Heart left ventricle (tissue), 16 donors: ENCODE results near the gene RBKS. TPM values are rescaled to one million over a fixed set of nuclear protein-coding genes. Genes with fewer than 3 reads are reported as not detected.

Experiments
- ATAC-seq, 4 donors: fragments of 200-7000 bp; cut with Tn5 transposase; one replicate each; pipeline ENCODE4 v1.9.1; 2020 to 2022; ENCODE audit warnings: moderate library complexity in 4 of 4, mild to moderate bottlenecking in 3 of 4, moderate number of reproducible peaks in 1 of 4
- DNase-seq, 5 donors: peaks; one replicate each; pipeline ENCODE4 v3.0.0-alpha.2; 2020
- H3K27ac ChIP-seq, 12 donors: fragments of 200-600 bp; sonication (generic) in 4 of 12; one replicate each; pipeline versions ENCODE4 v1.5.0 to v1.8.0; 2016 to 2022; ENCODE audit warnings: mild to moderate bottlenecking in 2 of 12
- H3K27me3 ChIP-seq, 9 donors: fragments of 200-600 bp; sonication (generic) in 2 of 9; one replicate each; pipeline versions ENCODE4 v1.5.1 to v1.8.0; 2016 to 2022; ENCODE audit warnings: mild to moderate bottlenecking in 3 of 9
- H3K36me3 ChIP-seq, 9 donors: fragments of 200-600 bp; sonication (generic) in 2 of 9; one replicate each; pipeline versions ENCODE4 v1.5.0 to v1.8.0; 2018 to 2022; ENCODE audit warnings: mild to moderate bottlenecking in 2 of 9
- H3K4me1 ChIP-seq, 12 donors: fragments of 200-600 bp; sonication (generic) in 4 of 12; one replicate each; pipeline versions ENCODE4 v1.5.0 to v1.8.0; 2016 to 2022; ENCODE audit warnings: mild to moderate bottlenecking in 3 of 12
- H3K4me3 ChIP-seq, 12 donors: fragments of 200-600 bp; sonication (generic) in 4 of 12; one replicate each; pipeline versions ENCODE4 v1.5.0 to v1.8.0; 2017 to 2022; ENCODE audit warnings: mild to moderate bottlenecking in 9 of 12, moderate library complexity in 4 of 12
- H3K9me3 ChIP-seq, 12 donors: fragments of 200-600 bp; sonication (generic) in 4 of 12; one replicate each; pipeline versions ENCODE4 v1.5.0 to v1.8.0; 2016 to 2022; ENCODE audit warnings: mild to moderate bottlenecking in 1 of 12
- POLR2A ChIP-seq, 2 donors: fragments of 450-650 bp; IDR thresholded peaks; one replicate each; pipeline ENCODE4 v1.6.1; 2017; ENCODE audit warnings: antibody characterized with exemption in 2 of 2, mild to moderate bottlenecking in 2 of 2, moderate library complexity in 2 of 2
- WGBS, 4 donors: extraction: QIAGEN DNeasy Blood & Tissue Kit in 2 of 4; methylation state at CpG; one replicate each; pipeline versions ENCODE4 v1.1.5 to v1.1.7; 2013 to 2018; 5-methylcytosine and 5-hydroxymethylcytosine counted together
- intact Hi-C, 10 donors: fragments of 100-400 bp; cut with DNase I; formaldehyde crosslinking; loops; one replicate each; pipeline versions ENCODE4 v1.11.1 to v1.14.2; 2022
- polyA plus RNA-seq, 2 donors: library from polyadenylated mRNA; stranded (reverse); fragments of 200-250 nt; gene quantifications; one replicate each; pipeline ENCODE4 v1.2.3, GENCODE V29; 2013
- total RNA-seq, 9 donors: library from RNA; depleted of rRNA in 2 of 9; stranded (reverse); fragments of >200 nt in 2 of 9; fragmentation: NEBNext Ultra II Directional in 3 of 9; extraction: Animal tissue kit (Norgen Biotek cat#: 25700) in 3 of 9; gene quantifications; one replicate each; pipeline versions ENCODE4 v1.1.0 to v1.2.4, GENCODE V29; 2016 to 2023
- TF ChIP-seq, protein P1 (sequence below), 12 donors: fragments of 200-600 bp; sonication (generic) in 4 of 12; IDR thresholded peaks; one replicate each; pipeline versions ENCODE4 v1.5.0 to v1.8.0; 2018 to 2022; ENCODE audit warnings: antibody characterized with exemption in 12 of 12, mild to moderate bottlenecking in 5 of 12
- donor health status: ischemic (EF 13 %, LVEDD 7.1; RV severe dilation, severe dysfunction).
- donor health status: healthy with polysubstance abuse.
- donor health status: DM: no; HTN: yes; CAD: no.
- donor health status: DM: no; HTN: no; CAD: no.
- donor health status: ischemic (EF 25% LVEDD 6.9; RV normal size, moderate dysfunction).
- donor health status: ischemic (EF 25% LVEDD 5.7; RV mildly dilated, moderate dysfunction).
- donor health status: healthy.
- donor health status: DM: yes; HTN: yes; CAD: no.
- donor health status: ischemic (EF 35%, LVEDD 5.7; RV mildly dilated, moderate dysfunction).
- donor health status: nonischemic (EF 11% LVEDD 7.7; RV severe dilation, severe dysfunction).
- donor health status: DM: yes; HTN: yes; CAD: no.
- donor health status: PGD.
- donor health status: ischemic (EF 29% LVEDD 5.4; RV normal size, mild dysfunction).
- donor health status: nonischemic (EF 23%, LVEDD 6.1; RV moderate dilation, normal function).

RBKS gene
- total and polyA plus RNA-seq, 11 donors = 1.3 to 6.0 (median 4.0) TPM

DNA sequence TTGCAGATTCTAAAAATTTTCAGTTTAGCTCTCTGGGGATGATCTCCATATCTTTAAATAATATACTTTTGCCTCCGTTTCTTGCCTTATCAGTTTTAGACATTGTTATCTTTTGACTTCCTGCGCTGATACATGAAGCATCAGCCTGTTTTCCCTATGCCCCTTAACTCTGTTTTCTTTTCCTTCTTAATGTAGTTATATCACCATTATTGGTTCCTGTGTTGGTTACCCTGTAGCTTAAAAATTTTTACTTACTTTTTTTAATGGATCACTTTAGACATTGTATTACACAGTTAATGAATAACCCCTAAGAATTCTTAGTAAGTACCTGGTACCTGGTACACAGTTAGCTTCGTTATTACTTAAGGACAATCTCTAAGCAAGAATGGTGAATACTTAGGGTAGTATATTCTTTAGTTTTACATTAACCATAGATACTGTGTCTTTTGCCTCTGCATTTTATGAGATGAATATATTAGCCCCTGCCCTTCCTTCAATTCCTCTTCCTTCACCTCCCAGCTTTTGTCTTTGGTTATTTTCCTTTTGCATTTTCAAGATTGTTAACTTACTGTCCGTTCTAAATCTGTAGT is 41.3 kb upstream of the RBKS start:
- H3K4me1 ChIP-seq = no peaks in the 10 kb centered on the region
- DNase-seq = no peak
- TF ChIP-seq, protein P1, sequence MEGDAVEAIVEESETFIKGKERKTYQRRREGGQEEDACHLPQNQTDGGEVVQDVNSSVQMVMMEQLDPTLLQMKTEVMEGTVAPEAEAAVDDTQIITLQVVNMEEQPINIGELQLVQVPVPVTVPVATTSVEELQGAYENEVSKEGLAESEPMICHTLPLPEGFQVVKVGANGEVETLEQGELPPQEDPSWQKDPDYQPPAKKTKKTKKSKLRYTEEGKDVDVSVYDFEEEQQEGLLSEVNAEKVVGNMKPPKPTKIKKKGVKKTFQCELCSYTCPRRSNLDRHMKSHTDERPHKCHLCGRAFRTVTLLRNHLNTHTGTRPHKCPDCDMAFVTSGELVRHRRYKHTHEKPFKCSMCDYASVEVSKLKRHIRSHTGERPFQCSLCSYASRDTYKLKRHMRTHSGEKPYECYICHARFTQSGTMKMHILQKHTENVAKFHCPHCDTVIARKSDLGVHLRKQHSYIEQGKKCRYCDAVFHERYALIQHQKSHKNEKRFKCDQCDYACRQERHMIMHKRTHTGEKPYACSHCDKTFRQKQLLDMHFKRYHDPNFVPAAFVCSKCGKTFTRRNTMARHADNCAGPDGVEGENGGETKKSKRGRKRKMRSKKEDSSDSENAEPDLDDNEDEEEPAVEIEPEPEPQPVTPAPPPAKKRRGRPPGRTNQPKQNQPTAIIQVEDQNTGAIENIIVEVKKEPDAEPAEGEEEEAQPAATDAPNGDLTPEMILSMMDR (IDR thresholded peaks at IDR 0.05) = no peak
- no peak for TF ChIP-seq POLR2A (IDR thresholded peaks at IDR 0.05)
- 71 to 79% (median 77%) methylated on average over 4 of the region's 4 CpGs for WGBS, 4 donors
- H3K9me3 ChIP-seq = no peaks in the 10 kb centered on the region
- no peak for ATAC-seq
- no peak overlapping the region for H3K27ac ChIP-seq
- H3K27me3 ChIP-seq = no peaks in the 10 kb centered on the region
- no peak overlapping the region for H3K4me3 ChIP-seq
- intact Hi-C loops = no loop called here
- peaks cover 0 to 24% (median 10%) of the 10 kb centered on the region in 9 donors for H3K36me3 ChIP-seq

GRCh38 chr2:27929916-27930486 is 39.8 kb upstream of the RBKS start:
- intact Hi-C loops = no loop called here
- Histone ChIP-seq H3K27me3 (no peaks in the 10 kb centered on the region), H3K4me1 (no peaks in the 10 kb centered on the region), H3K4me3 (no peak overlapping the region), H3K36me3 (peaks cover 0 to 21% (median 10%) of the 10 kb centered on the region in 9 donors), H3K27ac (no peak overlapping the region), H3K9me3 (no peaks in the 10 kb centered on the region)
- ATAC-seq (no peak), DNase-seq (no peak)
- WGBS, 4 donors = 80 to 86% (median 82%) methylated on average over 11 of the region's 11 CpGs
- no peak for TF ChIP-seq POLR2A (IDR thresholded peaks at IDR 0.05)
- TF ChIP-seq, protein P1 (IDR thresholded peaks at IDR 0.05) = no peak

DNA sequence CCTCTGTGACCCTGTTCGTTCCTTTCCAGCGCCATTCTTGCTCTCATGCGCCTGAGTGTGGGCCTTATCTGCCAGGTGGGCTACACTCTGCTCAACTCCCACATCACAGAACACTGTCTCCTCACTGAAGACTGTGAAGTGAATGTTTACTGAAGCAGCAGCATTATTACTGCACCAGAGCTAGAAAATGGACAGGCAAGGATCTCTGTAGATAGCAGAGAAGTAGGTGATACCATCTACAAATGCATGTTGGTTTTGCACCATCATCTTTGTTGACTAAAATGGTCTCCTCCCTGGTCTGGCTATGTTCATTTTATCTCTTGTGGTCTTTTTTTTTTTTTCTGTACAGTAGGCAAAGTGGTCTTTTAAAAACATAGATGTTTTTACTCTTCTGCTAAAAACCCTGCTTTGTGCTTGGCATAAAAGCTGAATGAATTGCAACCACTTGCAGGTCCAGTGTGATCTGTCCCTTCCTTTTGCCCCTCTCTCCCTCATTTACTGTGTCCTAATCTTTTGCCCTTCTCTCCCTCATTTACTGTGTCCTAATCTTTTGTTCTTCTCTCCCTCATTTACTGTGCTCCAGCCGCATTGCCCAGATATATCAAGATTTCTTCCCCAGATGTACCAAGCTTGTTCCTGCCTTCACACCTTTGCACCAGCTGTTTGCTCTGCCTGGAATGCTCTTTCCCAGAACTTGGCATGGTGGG is 35.7 kb upstream of the RBKS start:
- intact Hi-C loops = no loop called here
- H3K36me3 ChIP-seq = peaks cover 0 to 13% (median 9%) of the 10 kb centered on the region in 9 donors
- peaks cover 0 to 6% (median 2%) of the 10 kb centered on the region in 12 donors for H3K4me1 ChIP-seq
- no peaks in the 10 kb centered on the region for H3K27me3 ChIP-seq
- WGBS, 4 donors = 93 to 99% (median 97%) methylated on average over 4 of the region's 4 CpGs
- H3K27ac ChIP-seq = no peak overlapping the region
- no peak for ATAC-seq
- H3K9me3 ChIP-seq = no peaks in the 10 kb centered on the region
- no peak for DNase-seq
- H3K4me3 ChIP-seq = no peak overlapping the region
- no peak for TF ChIP-seq POLR2A (IDR thresholded peaks at IDR 0.05)

DNA sequence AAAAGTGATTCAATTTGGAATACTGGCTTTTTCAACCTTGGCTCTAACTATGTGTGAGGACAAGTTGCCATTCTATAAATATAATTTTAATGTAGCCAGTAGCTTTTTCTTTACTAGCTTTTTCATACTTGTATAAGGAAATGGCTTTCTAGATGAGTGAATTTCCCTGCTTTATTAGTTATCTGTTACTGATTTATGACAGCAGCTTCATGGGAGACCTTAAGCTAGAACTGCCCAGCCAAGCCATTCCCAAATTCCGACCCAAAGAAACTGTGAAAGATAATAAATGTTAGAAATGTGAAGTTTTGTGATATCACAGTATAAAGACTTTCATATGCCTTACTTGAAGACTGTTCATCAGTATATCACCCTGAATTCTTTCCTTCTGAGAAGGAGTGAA is 32.7 kb upstream of the RBKS start:
- H3K27ac ChIP-seq = no peak overlapping the region
- H3K4me1 ChIP-seq = peaks cover 0 to 23% (median 9%) of the 10 kb centered on the region in 12 donors
- no peaks in the 10 kb centered on the region for H3K9me3 ChIP-seq
- H3K36me3 ChIP-seq = no peaks in the 10 kb centered on the region
- no peak for ATAC-seq
- no peaks in the 10 kb centered on the region for H3K27me3 ChIP-seq
- TF ChIP-seq POLR2A (IDR thresholded peaks at IDR 0.05) = no peak
- intact Hi-C loops = no loop called here
- WGBS, 4 donors = 85 to 100% (median 90%) methylated on average over 1 of the region's 1 CpG
- no peak for DNase-seq
- H3K4me3 ChIP-seq = no peak overlapping the region

DNA sequence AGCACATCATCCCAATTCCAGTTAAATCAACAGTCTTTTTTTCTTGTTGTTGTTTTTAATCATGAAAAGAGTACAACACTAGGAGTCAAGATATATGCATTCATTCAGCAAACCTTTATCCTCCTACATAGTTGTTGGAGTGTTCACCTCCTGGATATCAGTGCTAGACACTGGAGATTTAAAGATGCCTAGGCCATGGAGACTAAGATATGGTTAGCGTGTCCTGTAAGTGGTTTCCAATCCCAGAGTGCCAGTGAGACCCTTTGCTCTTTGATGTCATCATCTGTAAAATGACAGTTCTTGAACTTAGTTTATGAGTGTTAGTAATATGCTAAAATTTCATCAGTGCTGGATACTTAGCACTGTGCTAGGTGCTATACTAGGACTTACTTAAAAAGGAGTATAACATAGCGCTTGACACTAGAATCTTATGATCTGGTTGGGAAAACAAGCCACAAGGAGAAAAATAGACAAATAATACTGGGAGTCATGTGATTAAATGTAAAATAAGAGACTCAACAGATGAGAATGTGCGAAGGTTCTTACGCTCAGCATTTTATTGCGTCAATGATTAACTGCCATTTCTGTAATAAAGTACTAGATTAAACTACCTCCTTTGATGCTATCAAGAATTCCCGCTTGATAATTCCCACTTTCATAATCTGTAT is 31.8 kb upstream of the RBKS start:
- ATAC-seq (no peak), DNase-seq (no peak)
- intact Hi-C loops = no loop called here
- Histone ChIP-seq H3K9me3 (no peaks in the 10 kb centered on the region), H3K4me3 (no peak overlapping the region), H3K27ac (peak overlapping the region in 2 of 12 donors; percentile 81 to 89), H3K27me3 (no peaks in the 10 kb centered on the region), H3K36me3 (no peaks in the 10 kb centered on the region), H3K4me1 (peaks cover 0 to 23% (median 9%) of the 10 kb centered on the region in 12 donors)
- no peak for TF ChIP-seq POLR2A (IDR thresholded peaks at IDR 0.05)
- TF ChIP-seq, protein P1 (IDR thresholded peaks at IDR 0.05) = no peak
- WGBS, 4 donors = 91 to 100% (median 96%) methylated on average over 6 of the region's 6 CpGs
